Osteoblast (primary cell): ENCODE results near the gene PDZD7. TPM values are rescaled to one million over a fixed set of nuclear protein-coding genes. Genes with fewer than 3 reads are reported as not detected.

Source experiments
- DNase-seq: peaks from one replicate; pipeline ENCODE4 v3.0.0; 2011; ENCODE audit warnings: low spot score, mixed read lengths; ENCODE audit not compliant: insufficient read length; ENCODE audit errors: missing footprints
- H2AFZ ChIP-seq: 2 replicates; pipeline ENCODE4 v1.6.0; 2011; ENCODE audit warnings: mild to moderate bottlenecking, low read length
- H3K27ac ChIP-seq: 2 replicates; pipeline ENCODE4 v1.5.1; 2011; ENCODE audit warnings: mild to moderate bottlenecking, low read depth, low read length, moderate library complexity
- H3K27me3 ChIP-seq: 2 replicates; pipeline ENCODE4 v1.6.0; 2012; ENCODE audit warnings: mild to moderate bottlenecking, control low read depth, inconsistent platforms, low read length, moderate library complexity; ENCODE audit not compliant: insufficient read depth
- H3K36me3 ChIP-seq: 2 replicates; pipeline ENCODE4 v1.5.1; 2011; ENCODE audit warnings: mild to moderate bottlenecking, low read length, control low read depth, moderate library complexity; ENCODE audit not compliant: insufficient read depth
- H3K4me1 ChIP-seq: 2 replicates; pipeline ENCODE4 v1.5.1; 2011; ENCODE audit warnings: mild to moderate bottlenecking, low read length, control low read depth, moderate library complexity; ENCODE audit not compliant: insufficient read depth
- H3K4me2 ChIP-seq: 2 replicates; pipeline ENCODE4 v1.6.0; 2011; ENCODE audit warnings: mild to moderate bottlenecking, low read length; ENCODE audit not compliant: insufficient read depth
- H3K4me3 ChIP-seq: fragments of 200-600 bp; sonication (generic); 3 replicates; pipeline ENCODE4 v1.5.1; 2012; ENCODE audit warnings: mild to moderate bottlenecking, low read length, inconsistent platforms; ENCODE audit not compliant: insufficient read depth
- H3K79me2 ChIP-seq: 2 replicates; pipeline ENCODE4 v1.6.0; 2012; ENCODE audit warnings: mild to moderate bottlenecking, low read length, control low read depth, inconsistent platforms; ENCODE audit not compliant: insufficient read depth
- H3K9me3 ChIP-seq: 2 replicates; pipeline ENCODE4 v1.5.1; 2011; ENCODE audit warnings: low read depth, low read length, control low read depth
- H4K20me1 ChIP-seq: 2 replicates; pipeline ENCODE4 v1.6.0; 2012; ENCODE audit warnings: mild to moderate bottlenecking, low read length, control low read depth; ENCODE audit not compliant: insufficient read depth
- CTCF ChIP-seq: IDR thresholded peaks from 2 replicates; pipeline ENCODE4 v1.5.1; 2011; ENCODE audit warnings: mild to moderate bottlenecking, low read depth, low read length, moderate library complexity; ENCODE audit errors: extremely low read depth
- total RNA-seq: library from RNA; depleted of rRNA; stranded (reverse); fragments of >200 nt; gene quantifications from 2 replicates; pipeline ENCODE4 v1.2.3, GENCODE V29; 2012

Gene PDZD7
- total RNA-seq, 1 donor: 0.72 TPM

GRCh38 chr10:101073631-101074030 lies 42.7 kb upstream of the PDZD7 start:
- Histone ChIP-seq H3K9me3 (no peaks in the 10 kb centered on the region), H3K36me3 (no peaks in the 10 kb centered on the region), H3K4me3 (no peak overlapping the region), H2AFZ (no peak overlapping the region), H3K4me2 (no peak overlapping the region), H3K4me1 (peaks cover 11% of the 10 kb centered on the region), H4K20me1 (no peaks in the 10 kb centered on the region), H3K79me2 (no peaks in the 10 kb centered on the region), H3K27ac (no peak overlapping the region), H3K27me3 (peaks cover 44% of the 10 kb centered on the region)
- no peak for TF ChIP-seq CTCF
- DNase-seq: peak; percentile 62

GRCh38 chr10:101072923-101073322 lies 42.0 kb upstream of the PDZD7 start:
- no peaks in the 10 kb centered on the region for H3K79me2 ChIP-seq
- H3K9me3 ChIP-seq: no peaks in the 10 kb centered on the region
- peaks cover 44% of the 10 kb centered on the region for H3K27me3 ChIP-seq
- no peak overlapping the region for H2AFZ ChIP-seq
- no peaks in the 10 kb centered on the region for H3K36me3 ChIP-seq
- no peak overlapping the region for H3K4me3 ChIP-seq
- no peak overlapping the region for H3K4me2 ChIP-seq
- no peaks in the 10 kb centered on the region for H4K20me1 ChIP-seq
- H3K4me1 ChIP-seq: peaks cover 11% of the 10 kb centered on the region
- TF ChIP-seq CTCF: no peak
- no peak overlapping the region for H3K27ac ChIP-seq
- DNase-seq: peak; percentile 41

- H3K4me2 ChIP-seq: peak overlapping the region; percentile 14
- H3K79me2 ChIP-seq: no peaks in the 10 kb centered on the region
- no peak overlapping the region for H2AFZ ChIP-seq
- peaks cover 43% of the 10 kb centered on the region for H3K27me3 ChIP-seq
- no peak for TF ChIP-seq CTCF
- H3K4me3 ChIP-seq: no peak overlapping the region
- H4K20me1 ChIP-seq: no peaks in the 10 kb centered on the region
- H3K9me3 ChIP-seq: no peaks in the 10 kb centered on the region
- no peak overlapping the region for H3K27ac ChIP-seq
- H3K36me3 ChIP-seq: no peaks in the 10 kb centered on the region
- DNase-seq: peak; percentile 17
- H3K4me1 ChIP-seq: peaks cover 11% of the 10 kb centered on the region
Observed at GRCh38 chr10:101071885-101072433, 41.0 kb upstream of the PDZD7 start.

- peak; percentile 75 for DNase-seq
- no peaks in the 10 kb centered on the region for H3K36me3 ChIP-seq
- no peaks in the 10 kb centered on the region for H4K20me1 ChIP-seq
- no peak for TF ChIP-seq CTCF
- no peak overlapping the region for H2AFZ ChIP-seq
- no peaks in the 10 kb centered on the region for H3K79me2 ChIP-seq
- no peak overlapping the region for H3K4me3 ChIP-seq
- no peak overlapping the region for H3K27ac ChIP-seq
- H3K4me1 ChIP-seq: peaks cover 16% of the 10 kb centered on the region
- peaks cover 37% of the 10 kb centered on the region for H3K27me3 ChIP-seq
- H3K9me3 ChIP-seq: no peaks in the 10 kb centered on the region
- H3K4me2 ChIP-seq: peak overlapping the region; percentile 14
Observed at GRCh38 chr10:101071267-101071884, 40.4 kb upstream of the PDZD7 start.
